HuH-7 (cell line): ENCODE measurements around the gene EDC4.
"Not testable (repeated sequence)": the region's sequence is repeated elsewhere in the genome, so short reads cannot be mapped to it uniquely, and the experiment has no call there.

Experiments used
- DNase-seq: peaks from one replicate; pipeline ENCODE4 v3.0.0; 2011; ENCODE audit warnings: low spot score

The EDC4 gene

DNA sequence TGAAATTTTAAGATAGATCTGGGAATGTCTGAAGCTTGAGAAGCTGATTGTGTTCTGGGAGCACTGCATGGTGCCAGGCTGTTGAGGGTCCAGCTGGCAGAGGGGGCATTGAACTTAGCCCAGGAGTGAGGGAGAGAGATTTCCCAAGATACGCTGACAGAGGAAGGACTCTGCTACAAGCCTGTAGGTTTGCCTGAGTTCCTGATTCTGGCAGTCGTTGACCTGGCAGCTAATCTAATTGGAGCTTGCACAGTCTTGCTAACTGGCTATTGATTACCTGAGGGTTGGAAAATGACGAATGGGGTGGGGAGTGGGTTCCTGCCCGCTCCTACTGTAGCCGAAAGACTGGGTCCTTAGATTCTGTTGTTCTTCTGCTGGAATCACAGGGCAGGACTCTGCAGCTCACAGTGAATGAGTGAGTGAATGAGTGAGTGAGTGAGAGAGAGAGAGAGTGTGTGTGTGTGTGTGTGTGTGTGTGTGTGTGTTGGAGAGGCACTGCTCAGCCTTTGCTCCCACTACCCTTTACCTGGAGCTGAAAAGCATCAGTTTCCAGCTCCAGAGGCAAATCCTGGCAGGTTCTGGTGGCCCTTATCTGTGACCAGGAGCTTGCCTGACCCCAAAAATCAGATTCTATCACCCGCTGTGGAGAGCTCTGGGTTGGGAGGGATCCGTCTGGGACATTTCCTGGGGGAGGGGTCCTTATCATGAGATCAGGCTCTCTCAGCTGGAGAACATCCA lies 42.1 kb downstream of the EDC4 start:
- DNase-seq = no peak

- DNase-seq = not testable (repeated sequence)
These were observed 42.6 kb downstream of the EDC4 start for GRCh38 chr16:67915496-67915769.

- DNase-seq = no peak
These were observed 43.2 kb downstream of the EDC4 start for GRCh38 chr16:67915831-67916723.

DNA sequence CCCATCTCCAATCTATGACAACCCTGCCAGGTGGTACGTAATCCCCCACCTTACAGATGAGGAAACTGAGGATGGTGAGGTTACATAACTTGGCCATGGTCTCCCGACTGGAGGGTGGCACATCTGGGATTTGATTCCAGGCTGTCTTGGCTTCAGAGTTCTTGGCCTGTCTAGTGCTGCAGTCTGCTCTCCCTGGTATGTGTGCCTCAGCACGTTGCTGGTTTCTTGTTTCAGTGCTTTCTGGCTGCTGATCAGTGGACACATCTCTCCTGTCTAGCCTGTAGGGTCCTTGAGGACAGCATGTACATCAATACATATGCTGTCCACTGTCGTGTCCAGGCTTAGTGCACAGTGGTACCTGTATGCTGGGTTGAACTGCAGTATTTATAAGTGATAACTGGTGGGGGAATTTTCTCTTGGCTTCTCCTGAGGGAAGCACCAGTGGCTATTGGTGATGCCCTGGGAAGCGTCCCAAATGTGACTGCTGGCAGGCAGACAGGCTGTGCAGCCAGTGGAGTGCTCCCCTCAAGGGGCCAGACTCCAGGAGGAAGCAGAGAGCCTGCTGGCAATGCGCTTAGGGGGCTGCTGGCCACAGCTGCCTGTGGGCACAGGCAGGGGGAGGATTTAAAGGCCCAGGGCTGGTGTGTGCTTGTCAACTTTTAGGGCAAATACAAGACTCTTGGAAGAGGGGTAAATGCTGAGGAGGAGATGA lies 44.4 kb downstream of the EDC4 start:
- DNase-seq = no peak

DNA sequence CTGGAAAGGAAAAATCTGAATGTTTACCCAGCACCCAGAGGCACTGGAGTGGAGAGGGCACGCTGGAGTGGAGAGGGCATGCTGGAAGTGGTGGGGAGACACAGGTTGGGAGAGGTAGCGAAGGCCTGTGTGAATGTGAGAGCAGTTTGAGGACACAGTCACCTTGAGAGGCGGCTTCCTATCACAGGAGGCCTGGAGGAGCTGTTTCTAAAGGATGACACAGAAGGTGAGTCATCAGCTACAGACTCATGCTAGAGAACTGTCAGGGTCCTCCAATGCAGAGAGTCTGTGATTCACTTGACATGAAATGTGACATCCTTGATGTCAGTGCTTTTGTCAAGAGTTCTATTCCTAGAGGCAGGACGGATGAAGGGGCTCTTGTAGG lies 45.0 kb downstream of the EDC4 start:
- no peak for DNase-seq

GRCh38 chr16:67919622-67920221 lies 46.9 kb downstream of the EDC4 start:
- DNase-seq = no peak

DNA sequence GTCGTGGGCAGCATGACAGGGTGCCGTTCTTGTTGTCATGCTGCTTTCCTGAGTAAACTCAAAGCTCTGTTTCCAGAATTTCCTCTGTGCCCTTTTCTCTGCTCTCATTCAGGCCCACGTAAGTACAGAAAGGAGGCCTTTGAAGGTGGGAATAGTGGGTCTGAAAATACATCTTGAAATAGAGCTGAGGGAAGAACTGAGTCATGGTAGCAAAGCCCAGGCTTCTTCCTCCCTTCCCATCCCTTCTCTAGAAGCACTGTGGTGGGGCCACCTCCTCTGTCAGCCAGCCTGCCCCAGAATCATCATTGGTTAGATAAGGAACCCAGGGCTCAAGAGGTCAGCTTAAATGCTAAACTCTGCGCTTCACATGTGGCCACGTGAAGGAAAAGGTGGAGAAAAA lies 49.4 kb downstream of the EDC4 start:
- DNase-seq = no peak

- no peak for DNase-seq
These were observed 49.9 kb downstream of the EDC4 start for GRCh38 chr16:67922740-67923139.

- no peak for DNase-seq
These were observed 50.7 kb downstream of the EDC4 start for GRCh38 chr16:67923414-67924116.

GRCh38 chr16:67924140-67924906 lies 51.5 kb downstream of the EDC4 start:
- no peak for DNase-seq

DNA sequence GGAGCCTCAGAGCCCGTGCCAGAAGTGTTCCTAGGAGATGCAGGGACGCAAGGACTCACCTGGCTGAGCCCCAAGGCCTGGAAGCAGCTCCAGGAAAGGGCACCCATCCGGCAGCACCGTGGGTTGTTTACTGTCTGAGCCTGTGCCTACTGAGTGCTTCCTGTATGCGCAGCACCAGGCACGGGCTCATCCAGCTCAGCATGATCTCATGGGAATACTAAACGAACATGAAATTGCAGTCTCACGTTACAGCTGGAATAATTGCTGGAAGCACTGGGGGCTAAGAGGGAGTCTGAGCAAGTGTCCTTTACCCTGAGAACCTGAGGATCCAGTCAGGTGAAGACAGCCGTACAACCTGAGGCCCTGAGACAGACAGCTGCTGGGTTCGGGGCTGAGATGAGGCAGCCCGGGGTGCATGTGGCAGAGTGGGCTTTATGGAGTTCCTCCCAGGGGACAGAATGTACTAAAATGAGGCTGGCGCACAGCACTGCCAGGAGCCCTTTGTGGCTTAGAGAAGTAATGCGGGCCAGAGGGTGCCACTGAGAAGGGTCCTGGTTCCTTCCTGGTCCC lies 53.4 kb downstream of the EDC4 start:
- DNase-seq = no peak

DNA sequence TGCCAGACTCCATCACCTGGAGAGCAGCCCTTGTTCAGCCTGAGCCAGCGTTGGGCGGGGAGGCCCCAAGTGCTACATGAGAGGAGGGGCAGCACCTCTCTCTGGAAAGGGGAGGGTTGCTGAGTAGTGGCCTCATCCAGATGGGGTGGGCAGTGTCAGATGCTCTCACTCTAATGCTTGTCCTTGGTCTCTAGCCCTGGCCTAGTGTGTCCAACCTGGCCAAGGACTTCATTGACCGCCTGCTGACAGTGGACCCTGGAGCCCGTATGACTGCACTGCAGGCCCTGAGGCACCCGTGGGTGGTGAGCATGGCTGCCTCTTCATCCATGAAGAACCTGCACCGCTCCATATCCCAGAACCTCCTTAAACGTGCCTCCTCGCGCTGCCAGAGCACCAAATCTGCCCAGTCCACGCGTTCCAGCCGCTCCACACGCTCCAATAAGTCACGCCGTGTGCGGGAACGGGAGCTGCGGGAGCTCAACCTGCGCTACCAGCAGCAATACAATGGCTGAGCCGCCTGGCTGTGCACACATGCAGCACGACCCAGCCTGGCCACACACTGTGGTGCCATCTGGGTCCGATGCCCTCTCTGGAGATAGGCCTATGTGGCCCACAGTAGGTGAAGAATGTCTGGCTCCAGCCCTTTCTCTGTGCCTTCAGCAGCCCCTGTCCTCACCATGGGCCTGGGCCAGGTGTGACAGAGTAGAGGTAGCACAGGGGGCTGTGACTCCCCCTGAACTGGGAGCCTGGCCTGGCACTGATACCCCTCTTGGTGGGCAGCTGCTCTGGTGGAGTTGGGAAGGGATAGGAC lies 54.5 kb downstream of the EDC4 start:
- no peak for DNase-seq

- no peak for DNase-seq
These were observed 55.3 kb downstream of the EDC4 start for GRCh38 chr16:67928147-67928546.

DNA sequence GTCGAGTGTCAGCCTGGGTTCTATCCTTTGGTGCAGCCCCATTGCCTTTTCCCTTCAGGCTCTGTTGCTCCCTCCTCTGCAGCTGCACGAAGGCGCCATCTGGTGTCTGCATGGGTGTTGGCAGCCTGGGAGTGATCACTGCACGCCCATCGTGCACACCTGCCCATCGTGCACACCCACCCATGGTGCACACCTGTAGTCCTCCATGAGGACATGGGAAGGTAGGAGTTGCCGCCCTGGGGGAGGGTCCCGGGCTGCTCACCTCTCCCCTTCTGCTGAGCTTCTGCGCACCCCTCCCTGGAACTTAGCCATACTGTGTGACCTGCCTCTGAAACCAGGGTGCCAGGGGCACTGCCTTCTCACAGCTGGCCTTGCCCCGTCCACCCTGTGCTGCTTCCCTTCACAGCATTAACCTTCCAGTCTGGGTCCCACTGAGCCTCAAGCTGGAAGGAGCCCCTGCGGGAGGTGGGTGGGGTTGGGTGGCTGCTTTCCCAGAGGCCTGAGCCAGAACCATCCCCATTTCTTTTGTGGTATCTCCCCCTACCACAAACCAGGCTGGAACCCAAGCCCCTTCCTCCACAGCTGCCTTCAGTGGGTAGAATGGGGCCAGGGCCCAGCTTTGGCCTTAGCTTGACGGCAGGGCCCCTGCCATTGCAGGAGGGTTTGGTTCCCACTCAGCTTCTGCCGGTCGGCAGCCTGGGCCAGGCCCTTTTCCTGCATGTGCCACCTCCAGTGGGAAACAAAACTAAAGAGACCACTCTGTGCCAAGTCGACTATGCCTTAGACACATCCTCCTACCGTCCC lies 55.9 kb downstream of the EDC4 start:
- DNase-seq = peak; percentile 94

GRCh38 chr16:67930191-67930590 lies 57.3 kb downstream of the EDC4 start:
- no peak for DNase-seq

GRCh38 chr16:67930678-67931211 lies 57.9 kb downstream of the EDC4 start:
- DNase-seq = no peak
